GM12891 (cell line): ENCODE data around the gene KIDINS220.

Experiments
- POLR2A ChIP-seq: IDR thresholded peaks from 2 replicates; pipeline ENCODE4 v1.6.1; 2011; ENCODE audit warnings: low read depth, low read length, control low read depth
- POLR2AphosphoS5 ChIP-seq: IDR thresholded peaks from 2 replicates; pipeline ENCODE4 v1.6.1; 2011; ENCODE audit warnings: low read depth, low read length, control low read depth

GRCh38 chr2:8858910-8859309 is 21.5 kb upstream of the KIDINS220 start:
- TF ChIP-seq POLR2AphosphoS5 (no peak), POLR2A (no peak)
